K562 (cell line): ENCODE results near the gene SCYL1. TPM values are rescaled to one million over a fixed set of nuclear protein-coding genes. Genes with fewer than 3 reads are reported as not detected.

Experiments
- CHD1 ChIP-seq: fragments of 200-600 bp; sonication (generic); IDR thresholded peaks from one replicate; pipeline ENCODE4 v1.6.1; 2012; ENCODE audit warnings: mild to moderate bottlenecking, moderate library complexity, low read length, inconsistent platforms
- ERF ChIP-seq: fragments of 450-650 bp; formaldehyde crosslinking; IDR thresholded peaks from 2 replicates; pipeline ENCODE4 v1.4.0; 2020; ENCODE audit warnings: mild to moderate bottlenecking, mixed read lengths
- GATAD2B ChIP-seq: fragments of 450-650 bp; IDR thresholded peaks from 2 replicates; pipeline ENCODE4 v1.6.1; 2017; ENCODE audit warnings: mild to moderate bottlenecking, borderline replicate concordance
- GTF2A2 ChIP-seq: IDR thresholded peaks from 2 replicates; pipeline ENCODE4 v1.6.1; 2016; ENCODE audit warnings: mild to moderate bottlenecking, missing genetic modification characterization, missing compliant biosample characterization
- HNRNPLL ChIP-seq: fragments of 200-400 bp; formaldehyde crosslinking; IDR thresholded peaks from 2 replicates; pipeline ENCODE4 v1.6.1; 2017; ENCODE audit warnings: low read length, low read depth, mild to moderate bottlenecking; ENCODE audit not compliant: poor library complexity, severe bottlenecking
- LEF1 ChIP-seq: fragments of 450-650 bp; IDR thresholded peaks from 2 replicates; pipeline ENCODE4 v1.6.1; 2016; ENCODE audit warnings: mild to moderate bottlenecking
- MAFF ChIP-seq: IDR thresholded peaks from 2 replicates; pipeline ENCODE4 v1.6.1; 2012; ENCODE audit warnings: low read length, improper control_type of control experiment
- MTA1 ChIP-seq: fragments of 450-650 bp; IDR thresholded peaks from 2 replicates; pipeline ENCODE4 v1.6.1; 2017; ENCODE audit warnings: borderline replicate concordance
- NFATC3 ChIP-seq: fragments of 450-650 bp; IDR thresholded peaks from 2 replicates; pipeline ENCODE4 v1.6.1; 2017; ENCODE audit warnings: mild to moderate bottlenecking
- PYGO2 ChIP-seq: fragments of 450-650 bp; IDR thresholded peaks from 2 replicates; pipeline ENCODE4 v1.6.1; 2016; ENCODE audit warnings: mild to moderate bottlenecking, missing genetic modification characterization, moderate library complexity, missing compliant biosample characterization
- RBBP5 ChIP-seq: fragments of 200-600 bp; sonication (generic); IDR thresholded peaks from 2 replicates; pipeline ENCODE4 v1.6.1; 2012; ENCODE audit warnings: borderline replicate concordance, mild to moderate bottlenecking, low read length, control low read depth, inconsistent platforms; ENCODE audit not compliant: insufficient read depth, poor library complexity, severe bottlenecking
- SMAD1 ChIP-seq: fragments of 150-350 bp; IDR thresholded peaks from 2 replicates; pipeline ENCODE4 v1.6.1; 2014; ENCODE audit warnings: low read length, low read depth; ENCODE audit not compliant: partially characterized antibody
- SNRNP70 ChIP-seq: fragments of 200-400 bp; formaldehyde crosslinking; optimal IDR thresholded peaks from 2 replicates; pipeline ENCODE3; 2017; ENCODE audit warnings: low read depth, low read length
- SP1 ChIP-seq: sonication (generic); formaldehyde crosslinking; IDR thresholded peaks from 2 replicates; pipeline ENCODE4 v1.8.1; 2022; ENCODE audit warnings: mild to moderate bottlenecking, missing genetic modification reagents
- SRSF7 ChIP-seq: fragments of 200-400 bp; formaldehyde crosslinking; optimal IDR thresholded peaks from 2 replicates; pipeline ENCODE3; 2017; ENCODE audit warnings: mild to moderate bottlenecking, low read depth, low read length
- TAF9B ChIP-seq: fragments of 450-650 bp; IDR thresholded peaks from 2 replicates; pipeline ENCODE4 v1.6.1; 2018; ENCODE audit warnings: mild to moderate bottlenecking; ENCODE audit not compliant: partially characterized antibody
- TRIM24 ChIP-seq, 2 experiments: fragments of 450-650 bp; IDR thresholded peaks; 2 replicates each; pipeline ENCODE4 v1.6.1; 2016
- TSC22D4 ChIP-seq: fragments of 450-650 bp; IDR thresholded peaks from 2 replicates; pipeline ENCODE4 v1.6.1; 2016; ENCODE audit warnings: missing genetic modification characterization, missing biosample characterization, control low read depth
- ZFP30 ChIP-seq: fragments of 250-450 bp; sonication (Bioruptor Pico); IDR thresholded peaks from 2 replicates; pipeline ENCODE4 v1.8.0; 2022; ENCODE audit warnings: moderate library complexity, mild to moderate bottlenecking, inconsistent platforms, borderline replicate concordance
- ZNF347 ChIP-seq: fragments of 450-650 bp; formaldehyde crosslinking; IDR thresholded peaks from 2 replicates; pipeline ENCODE4 v1.4.0; 2020; ENCODE audit warnings: low read depth, mild to moderate bottlenecking, moderate library complexity
- ZNF778 ChIP-seq: fragments of 450-650 bp; formaldehyde crosslinking; IDR thresholded peaks from 2 replicates; pipeline ENCODE4 v1.4.0; 2020; ENCODE audit warnings: mild to moderate bottlenecking, moderate library complexity
- polyA plus RNA-seq, 8 experiments: library from polyadenylated mRNA; depleted of rRNA in 4 of 8; stranded (reverse) in 5 of 8; unstranded in 3 of 8; fragments of >200 nt; fragmentation: Nextera tagmentation in 2 of 8; fragmentation: Illumina TruSeq in 1 of 8; extraction: Ambion mirVana in 2 of 8; extraction: Trizol in 1 of 8; gene quantifications; 2 replicates each; pipeline versions ENCODE4 v1.2.1 to v1.2.3, GENCODE V29; 2011 to 2014; ENCODE audit warnings: inconsistent platforms in 1 of 8, missing spikeins in 1 of 8
- total RNA-seq, 7 experiments: library from RNA; depleted of rRNA in 6 of 7; stranded (reverse); fragments of >200 nt in 6 of 7; fragmentation: Illumina TruSeq in 2 of 7; extraction: Trizol in 2 of 7; gene quantifications; 2 replicates each; pipeline versions ENCODE4 v1.2.1 to v1.2.3, GENCODE V29; 2011 to 2021; ENCODE audit warnings: low replicate concordance in 1 of 7
- TF ChIP-seq, protein P1 (sequence below): fragments of 250-450 bp; sonication (Bioruptor Pico); IDR thresholded peaks from 2 replicates; pipeline ENCODE4 v1.6.1; 2021; ENCODE audit warnings: mild to moderate bottlenecking
- TF ChIP-seq, protein P2 (sequence below): sonication (generic); formaldehyde crosslinking; IDR thresholded peaks from 2 replicates; pipeline ENCODE4 v1.9.0; 2022; ENCODE audit warnings: mild to moderate bottlenecking, missing genetic modification reagents
- TF ChIP-seq, protein P3 (sequence below): fragments of 450-650 bp; formaldehyde crosslinking; IDR thresholded peaks from 2 replicates; pipeline ENCODE4 v1.4.0; 2020; ENCODE audit warnings: mild to moderate bottlenecking
- TF ChIP-seq, protein P4 (sequence below), 2 experiments: fragments of 250-450 bp in 1 of 2; fragments of 450-650 bp in 1 of 2; sonication (Bioruptor Pico) in 1 of 2; IDR thresholded peaks; 2 replicates each; pipeline versions ENCODE4 v1.6.1 to v1.8.0; 2016 to 2021; ENCODE audit warnings: mild to moderate bottlenecking in 2 of 2, moderate library complexity in 2 of 2, missing compliant biosample characterization in 1 of 2, missing genetic modification characterization in 1 of 2
- TF ChIP-seq, protein P5 (sequence below): sonication (generic); formaldehyde crosslinking; IDR thresholded peaks from 2 replicates; pipeline ENCODE4 v1.8.0; 2022; ENCODE audit warnings: mild to moderate bottlenecking, missing genetic modification reagents

Gene SCYL1
- total and polyA plus RNA-seq, 9 of the 15 experiments (the other 6 are each of a cell fraction or from before 2014, with no cell fraction given) = 1.9 to 145 (median 57.6) TPM

DNA sequence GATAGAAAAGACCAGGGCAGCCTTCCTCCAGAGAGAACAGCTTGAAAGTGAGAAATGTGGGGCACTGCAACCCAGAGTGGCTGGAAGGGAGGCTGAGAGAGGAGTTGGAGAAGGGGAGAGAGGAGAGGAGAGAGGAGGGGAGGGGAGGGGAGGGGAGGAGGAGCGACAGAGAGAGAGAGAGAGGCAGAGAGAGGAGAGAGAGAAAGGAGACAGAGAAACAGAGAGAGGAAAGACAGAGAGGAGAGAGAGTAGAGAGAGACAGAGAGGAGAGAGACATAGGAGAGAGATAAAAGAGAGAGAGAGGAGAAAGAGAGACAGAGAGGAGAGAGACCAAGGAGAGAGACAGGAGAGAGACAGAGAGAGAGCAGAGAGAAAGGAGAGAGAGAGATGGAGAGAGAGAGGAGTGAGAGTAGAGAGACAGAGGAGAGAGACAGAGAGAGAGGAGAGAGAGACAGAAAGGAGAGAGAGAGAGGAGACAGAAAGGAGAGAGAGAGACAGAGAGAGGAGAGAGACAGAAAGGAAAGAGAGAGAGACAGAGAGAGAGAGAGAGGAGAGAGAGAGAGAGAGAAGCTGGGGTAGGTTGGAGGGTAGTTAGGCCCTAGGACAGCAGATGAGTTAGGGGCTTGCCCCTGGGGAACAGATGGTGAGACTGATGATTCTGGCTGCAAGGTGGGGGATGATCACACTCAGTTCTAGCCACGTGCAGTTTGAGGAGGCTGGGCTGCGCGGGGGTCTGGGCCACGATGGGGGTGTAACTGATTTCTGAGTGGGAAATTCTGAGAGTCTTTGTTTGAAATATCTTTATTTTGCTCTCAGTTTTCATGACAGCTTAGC lies 8.5 kb upstream of the SCYL1 start (continued):
- TF ChIP-seq ZNF347 (CRISPR knock-in tag) = no peak
- no peak for TF ChIP-seq ZFP30 (CRISPR knock-in tag)
- no peak for TF ChIP-seq ZNF778 (CRISPR knock-in tag)
- TF ChIP-seq SRSF7 = no peak
- TF ChIP-seq LEF1 = no peak
- TF ChIP-seq RBBP5 = no peak
- TF ChIP-seq, protein P1, sequence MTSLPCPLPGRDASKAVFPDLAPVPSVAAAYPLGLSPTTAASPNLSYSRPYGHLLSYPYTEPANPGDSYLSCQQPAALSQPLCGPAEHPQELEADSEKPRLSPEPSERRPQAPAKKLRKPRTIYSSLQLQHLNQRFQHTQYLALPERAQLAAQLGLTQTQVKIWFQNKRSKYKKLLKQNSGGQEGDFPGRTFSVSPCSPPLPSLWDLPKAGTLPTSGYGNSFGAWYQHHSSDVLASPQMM (CRISPR knock-in tag) = no peak
- TF ChIP-seq, protein P2, sequence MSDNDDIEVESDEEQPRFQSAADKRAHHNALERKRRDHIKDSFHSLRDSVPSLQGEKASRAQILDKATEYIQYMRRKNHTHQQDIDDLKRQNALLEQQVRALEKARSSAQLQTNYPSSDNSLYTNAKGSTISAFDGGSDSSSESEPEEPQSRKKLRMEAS (CRISPR knock-in tag) = no peak
- TF ChIP-seq, protein P3, sequence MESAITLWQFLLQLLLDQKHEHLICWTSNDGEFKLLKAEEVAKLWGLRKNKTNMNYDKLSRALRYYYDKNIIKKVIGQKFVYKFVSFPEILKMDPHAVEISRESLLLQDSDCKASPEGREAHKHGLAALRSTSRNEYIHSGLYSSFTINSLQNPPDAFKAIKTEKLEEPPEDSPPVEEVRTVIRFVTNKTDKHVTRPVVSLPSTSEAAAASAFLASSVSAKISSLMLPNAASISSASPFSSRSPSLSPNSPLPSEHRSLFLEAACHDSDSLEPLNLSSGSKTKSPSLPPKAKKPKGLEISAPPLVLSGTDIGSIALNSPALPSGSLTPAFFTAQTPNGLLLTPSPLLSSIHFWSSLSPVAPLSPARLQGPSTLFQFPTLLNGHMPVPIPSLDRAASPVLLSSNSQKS (CRISPR knock-in tag) = no peak
- no peak for TF ChIP-seq MAFF
- TF ChIP-seq, protein P4, sequence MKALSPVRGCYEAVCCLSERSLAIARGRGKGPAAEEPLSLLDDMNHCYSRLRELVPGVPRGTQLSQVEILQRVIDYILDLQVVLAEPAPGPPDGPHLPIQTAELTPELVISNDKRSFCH (CRISPR knock-in tag; IDR thresholded peaks at IDR 0.05) = no peak
- TF ChIP-seq, protein P4 (tag; IDR thresholded peaks at IDR 0.05) = no peak
- TF ChIP-seq NFATC3 = no peak
- TF ChIP-seq GTF2A2 = no peak
- TF ChIP-seq HNRNPLL = no peak
- TF ChIP-seq, protein P5, sequence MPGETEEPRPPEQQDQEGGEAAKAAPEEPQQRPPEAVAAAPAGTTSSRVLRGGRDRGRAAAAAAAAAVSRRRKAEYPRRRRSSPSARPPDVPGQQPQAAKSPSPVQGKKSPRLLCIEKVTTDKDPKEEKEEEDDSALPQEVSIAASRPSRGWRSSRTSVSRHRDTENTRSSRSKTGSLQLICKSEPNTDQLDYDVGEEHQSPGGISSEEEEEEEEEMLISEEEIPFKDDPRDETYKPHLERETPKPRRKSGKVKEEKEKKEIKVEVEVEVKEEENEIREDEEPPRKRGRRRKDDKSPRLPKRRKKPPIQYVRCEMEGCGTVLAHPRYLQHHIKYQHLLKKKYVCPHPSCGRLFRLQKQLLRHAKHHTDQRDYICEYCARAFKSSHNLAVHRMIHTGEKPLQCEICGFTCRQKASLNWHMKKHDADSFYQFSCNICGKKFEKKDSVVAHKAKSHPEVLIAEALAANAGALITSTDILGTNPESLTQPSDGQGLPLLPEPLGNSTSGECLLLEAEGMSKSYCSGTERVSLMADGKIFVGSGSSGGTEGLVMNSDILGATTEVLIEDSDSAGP = no peak
- TF ChIP-seq SP1 (CRISPR knock-in tag) = no peak
- peak; percentile 69; the same call in 1 of the 2 replicates for TF ChIP-seq MTA1
- TF ChIP-seq SMAD1 = no peak
- TF ChIP-seq PYGO2 (tag) = no peak
- peak in 1 of 2 experiments; percentile 44; a peak in 2 of 4 replicates for TF ChIP-seq TRIM24 (IDR thresholded peaks at IDR 0.05)
- TF ChIP-seq TAF9B = no peak
- no peak for TF ChIP-seq CHD1
- TF ChIP-seq ERF = no peak
- no peak for TF ChIP-seq TSC22D4 (tag)
- no peak for TF ChIP-seq GATAD2B
- no peak for TF ChIP-seq SNRNP70
